Neutrophil (primary cell): ENCODE data around the gene ZDHHC9.

Experiments used
- H3K27ac ChIP-seq: fragments of 200-600 bp; sonication (generic); 2 replicates; pipeline ENCODE4 v1.5.1; 2016; ENCODE audit warnings: mild to moderate bottlenecking, moderate library complexity
- H3K27me3 ChIP-seq: fragments of 200-600 bp; sonication (generic); 2 replicates; pipeline ENCODE4 v1.6.0; 2016; ENCODE audit warnings: mild to moderate bottlenecking
- H3K36me3 ChIP-seq: fragments of 200-600 bp; sonication (generic); 2 replicates; pipeline ENCODE4 v1.5.1; 2017
- H3K4me1 ChIP-seq, 2 experiments: fragments of 200-600 bp in 1 of 2; sonication (generic) in 1 of 2; 1 replicate in 1 of 2; 2 replicates in 1 of 2; pipeline versions ENCODE4 v1.5.1 to v1.6.1; 2013 to 2016; ENCODE audit warnings: low read depth in 1 of 2, low read length in 1 of 2, mild to moderate bottlenecking in 1 of 2, moderate library complexity in 1 of 2; ENCODE audit not compliant: control insufficient read depth in 1 of 2, insufficient read depth in 1 of 2
- H3K4me3 ChIP-seq, 2 experiments: fragments of 200-600 bp in 1 of 2; sonication (generic) in 1 of 2; 1 replicate in 1 of 2; 2 replicates in 1 of 2; pipeline ENCODE4 v1.5.1; 2013 to 2016; ENCODE audit warnings: low read depth in 1 of 2, low read length in 1 of 2, mild to moderate bottlenecking in 1 of 2, moderate library complexity in 1 of 2
- H3K9me3 ChIP-seq: fragments of 200-600 bp; sonication (generic); 2 replicates; pipeline ENCODE4 v1.5.1; 2016
- TF ChIP-seq, protein P1 (sequence below): fragments of 200-600 bp; sonication (generic); IDR thresholded peaks from 2 replicates; pipeline ENCODE4 v1.5.1; 2016; ENCODE audit warnings: antibody characterized with exemption

ZDHHC9 gene

DNA sequence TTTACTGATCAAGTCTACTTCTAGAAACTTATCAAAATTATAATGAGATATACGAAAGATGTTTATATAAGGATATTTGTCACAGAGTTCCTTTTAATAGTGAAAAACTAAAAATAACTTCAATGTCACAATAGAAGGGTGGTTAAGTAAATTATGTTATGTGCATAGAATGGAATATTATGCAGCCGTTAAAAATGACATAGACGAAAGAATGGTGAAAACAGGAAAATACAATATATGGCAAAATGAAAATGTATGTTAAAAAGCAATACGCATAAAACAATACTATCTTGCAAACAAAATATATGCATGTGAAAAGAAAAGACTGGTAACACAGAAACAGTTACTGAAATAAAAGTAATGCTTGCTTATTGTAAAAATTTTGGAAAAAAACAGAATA, 19.1 kb downstream of the ZDHHC9 start:
- H3K4me3 ChIP-seq, result no peak overlapping the region
- TF ChIP-seq, protein P1, sequence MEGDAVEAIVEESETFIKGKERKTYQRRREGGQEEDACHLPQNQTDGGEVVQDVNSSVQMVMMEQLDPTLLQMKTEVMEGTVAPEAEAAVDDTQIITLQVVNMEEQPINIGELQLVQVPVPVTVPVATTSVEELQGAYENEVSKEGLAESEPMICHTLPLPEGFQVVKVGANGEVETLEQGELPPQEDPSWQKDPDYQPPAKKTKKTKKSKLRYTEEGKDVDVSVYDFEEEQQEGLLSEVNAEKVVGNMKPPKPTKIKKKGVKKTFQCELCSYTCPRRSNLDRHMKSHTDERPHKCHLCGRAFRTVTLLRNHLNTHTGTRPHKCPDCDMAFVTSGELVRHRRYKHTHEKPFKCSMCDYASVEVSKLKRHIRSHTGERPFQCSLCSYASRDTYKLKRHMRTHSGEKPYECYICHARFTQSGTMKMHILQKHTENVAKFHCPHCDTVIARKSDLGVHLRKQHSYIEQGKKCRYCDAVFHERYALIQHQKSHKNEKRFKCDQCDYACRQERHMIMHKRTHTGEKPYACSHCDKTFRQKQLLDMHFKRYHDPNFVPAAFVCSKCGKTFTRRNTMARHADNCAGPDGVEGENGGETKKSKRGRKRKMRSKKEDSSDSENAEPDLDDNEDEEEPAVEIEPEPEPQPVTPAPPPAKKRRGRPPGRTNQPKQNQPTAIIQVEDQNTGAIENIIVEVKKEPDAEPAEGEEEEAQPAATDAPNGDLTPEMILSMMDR, result no peak
- no peak overlapping the region for H3K27ac ChIP-seq
- H3K9me3 ChIP-seq, result no peaks in the 10 kb centered on the region
- no peaks in the 10 kb centered on the region for H3K27me3 ChIP-seq
- H3K4me1 ChIP-seq, result peaks cover 14 to 23% of the 10 kb centered on the region in 2 experiments
- H3K36me3 ChIP-seq, result no peaks in the 10 kb centered on the region

DNA sequence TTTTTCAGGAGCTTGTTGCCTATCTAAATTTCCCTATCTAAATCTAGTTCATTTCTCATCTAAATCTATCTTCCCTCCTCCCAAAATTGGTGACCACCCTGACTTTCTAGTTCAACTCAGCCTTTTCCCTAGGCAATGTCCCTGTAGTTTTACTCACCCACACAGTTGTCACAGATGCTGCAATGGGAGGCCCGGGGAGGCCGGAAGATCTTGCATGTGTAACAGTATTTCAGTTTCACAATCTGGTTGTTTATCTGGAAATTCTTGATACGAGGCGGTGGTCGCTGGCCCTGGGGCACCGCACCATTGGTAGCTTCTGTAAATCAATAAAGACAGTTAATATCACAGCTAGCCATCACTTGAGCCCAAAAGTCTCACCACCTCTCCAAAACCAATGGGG, 20.2 kb downstream of the ZDHHC9 start:
- Histone ChIP-seq H3K36me3 (no peaks in the 10 kb centered on the region), H3K9me3 (no peaks in the 10 kb centered on the region), H3K27ac (peak overlapping the region; percentile 63), H3K4me1 (peaks cover 14 to 23% of the 10 kb centered on the region in 2 experiments), H3K4me3 (peak overlapping the region; percentile 20 to 30), H3K27me3 (no peaks in the 10 kb centered on the region)
- TF ChIP-seq, protein P1, result no peak

DNA sequence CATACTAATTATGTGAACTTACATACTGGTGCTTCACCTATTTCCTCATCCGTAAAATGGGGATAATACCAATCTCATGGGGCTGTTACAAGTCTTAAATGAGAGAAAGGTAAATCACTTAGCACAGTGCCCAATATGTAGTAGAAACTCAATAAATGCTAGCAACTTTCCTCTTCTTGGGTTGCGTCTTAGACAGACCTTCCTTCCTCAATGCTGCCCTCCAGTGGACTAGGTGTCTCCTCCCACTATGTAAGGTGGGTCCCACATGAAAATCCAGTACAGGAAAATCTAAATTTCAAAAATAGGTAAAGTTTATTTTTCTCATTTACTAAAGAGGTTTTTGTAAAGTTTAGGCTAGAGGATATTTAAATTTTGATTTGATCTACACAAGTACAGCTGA, 20.6 kb downstream of the ZDHHC9 start:
- H3K4me1 ChIP-seq, result peaks cover 14 to 23% of the 10 kb centered on the region in 2 experiments
- H3K27me3 ChIP-seq, result no peaks in the 10 kb centered on the region
- H3K4me3 ChIP-seq, result peak overlapping the region; percentile 20 to 30
- H3K36me3 ChIP-seq, result no peaks in the 10 kb centered on the region
- TF ChIP-seq, protein P1, result peak; percentile 58
- H3K27ac ChIP-seq, result peak overlapping the region; percentile 63
- no peaks in the 10 kb centered on the region for H3K9me3 ChIP-seq

GRCh38 chrX:129818123-129818522, 25.6 kb downstream of the ZDHHC9 start:
- peaks cover 3 to 4% of the 10 kb centered on the region in 2 experiments for H3K4me1 ChIP-seq
- no peaks in the 10 kb centered on the region for H3K9me3 ChIP-seq
- H3K27me3 ChIP-seq, result no peaks in the 10 kb centered on the region
- no peak overlapping the region for H3K4me3 ChIP-seq
- no peak overlapping the region for H3K27ac ChIP-seq
- TF ChIP-seq, protein P1, result no peak
- no peaks in the 10 kb centered on the region for H3K36me3 ChIP-seq

- TF ChIP-seq, protein P1, result no peak
- no peak overlapping the region for H3K27ac ChIP-seq
- no peaks in the 10 kb centered on the region for H3K27me3 ChIP-seq
- H3K36me3 ChIP-seq, result no peaks in the 10 kb centered on the region
- H3K9me3 ChIP-seq, result no peaks in the 10 kb centered on the region
- H3K4me1 ChIP-seq, result peaks cover 9 to 13% of the 10 kb centered on the region in 2 experiments
- no peak overlapping the region for H3K4me3 ChIP-seq
Measured at GRCh38 chrX:129813662-129814368, 29.9 kb downstream of the ZDHHC9 start.
